ENCODE measurements around the gene DDI2.
A peak's percentile ranks its signal among the peaks of the same experiment; 100 is the strongest.
"Not testable (repeated sequence)": the region's sequence is repeated elsewhere in the genome, so short reads cannot be mapped to it uniquely, and the experiment has no call there.

Gene DDI2

DNA sequence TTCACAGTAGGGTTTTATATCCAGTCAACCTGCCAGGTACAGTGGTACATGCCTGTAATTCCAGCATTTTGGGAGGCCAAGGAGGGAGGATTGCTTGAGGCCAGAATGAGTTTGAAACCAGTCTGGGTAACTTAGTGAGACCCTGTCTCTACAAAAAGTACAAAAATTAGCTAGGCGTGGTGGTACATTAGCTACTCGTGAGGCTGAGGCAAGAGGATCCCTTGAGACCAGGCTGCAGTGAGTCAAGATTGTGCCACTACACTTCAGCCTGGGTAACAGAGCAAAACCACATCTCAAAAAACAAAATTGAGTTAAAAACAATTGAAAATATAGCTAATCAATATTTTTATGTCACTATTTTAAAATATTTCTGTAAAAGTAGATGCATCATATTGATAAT lies 33.2 kb downstream of the DDI2 start:
- no peak for DNase-seq (ENCODE audit: insufficient read length)
- FAIRE-seq: no peak
- TF ChIP-seq TAF1 (IDR thresholded peaks at IDR 0.05; ENCODE audit: borderline replicate concordance, low read depth, low read length): no peak
- no peak for TF ChIP-seq POLR2AphosphoS5 (IDR thresholded peaks at IDR 0.05; ENCODE audit: low read depth, low read length)
- no peak for TF ChIP-seq POLR2A (IDR thresholded peaks at IDR 0.05; ENCODE audit: low read depth, low read length)

GRCh38 chr1:15652130-15652529 lies 34.9 kb downstream of the DDI2 start:
- FAIRE-seq; DNase-seq (ENCODE audit: insufficient read length): not testable (repeated sequence)

- DNase-seq (ENCODE audit: insufficient read length): no peak
- no peak for TF ChIP-seq POLR2A (IDR thresholded peaks at IDR 0.05; ENCODE audit: low read depth, low read length)
- no peak for TF ChIP-seq TAF1 (IDR thresholded peaks at IDR 0.05; ENCODE audit: borderline replicate concordance, low read depth, low read length)
- TF ChIP-seq POLR2AphosphoS5 (IDR thresholded peaks at IDR 0.05; ENCODE audit: low read depth, low read length): no peak
- no peak for FAIRE-seq
Measured at GRCh38 chr1:15654091-15654690, 36.9 kb downstream of the DDI2 start.

DNA sequence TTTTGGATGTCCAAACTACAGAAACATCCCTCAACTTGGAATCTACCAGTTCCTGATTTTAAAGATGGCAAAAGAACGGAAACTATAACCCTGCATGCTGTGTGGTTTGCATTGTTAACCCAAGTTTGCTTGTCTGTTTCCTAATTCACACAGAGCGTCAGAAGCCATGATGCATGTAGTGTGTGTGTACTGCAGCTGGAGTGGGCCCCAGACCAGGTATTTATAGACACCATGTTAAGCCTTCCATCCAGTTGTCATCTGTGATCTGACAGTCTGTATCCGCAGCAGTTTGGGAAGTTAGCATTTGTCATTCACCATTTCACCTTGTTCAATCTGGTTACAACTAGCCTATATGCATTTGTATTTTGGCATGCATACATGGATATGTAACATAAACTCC lies 39.2 kb downstream of the DDI2 start:
- TF ChIP-seq POLR2A (IDR thresholded peaks at IDR 0.05; ENCODE audit: low read depth, low read length) (no peak), TAF1 (IDR thresholded peaks at IDR 0.05; ENCODE audit: borderline replicate concordance, low read depth, low read length) (no peak), POLR2AphosphoS5 (IDR thresholded peaks at IDR 0.05; ENCODE audit: low read depth, low read length) (no peak)
- FAIRE-seq (no peak), DNase-seq (ENCODE audit: insufficient read length) (no peak)

DNA sequence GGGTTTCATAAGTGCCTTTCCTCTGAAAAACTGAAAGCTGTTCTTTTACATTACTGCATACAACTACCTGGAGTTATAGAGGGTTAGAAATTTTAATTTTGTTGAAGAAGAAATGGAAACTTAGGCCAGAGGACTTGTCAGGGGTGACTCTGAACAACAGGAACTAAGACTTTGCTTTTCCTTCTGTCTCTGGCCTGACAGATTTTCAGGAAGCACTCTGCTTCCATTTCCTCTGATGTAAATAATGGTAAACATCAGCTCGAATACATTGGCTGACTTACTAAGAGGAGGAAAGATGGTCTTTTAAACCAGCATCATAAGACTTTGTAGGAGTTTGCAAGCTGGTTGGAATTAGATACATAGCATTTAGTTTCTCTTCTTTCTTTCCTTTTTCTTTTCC lies 39.8 kb downstream of the DDI2 start:
- FAIRE-seq: no peak
- DNase-seq (ENCODE audit: insufficient read length): no peak
- TF ChIP-seq POLR2A (IDR thresholded peaks at IDR 0.05; ENCODE audit: low read depth, low read length) (no peak), POLR2AphosphoS5 (IDR thresholded peaks at IDR 0.05; ENCODE audit: low read depth, low read length) (no peak), TAF1 (IDR thresholded peaks at IDR 0.05; ENCODE audit: borderline replicate concordance, low read depth, low read length) (no peak)

- FAIRE-seq (no peak), DNase-seq (ENCODE audit: insufficient read length) (no peak)
- no peak for TF ChIP-seq POLR2A (IDR thresholded peaks at IDR 0.05; ENCODE audit: low read depth, low read length)
- TF ChIP-seq POLR2AphosphoS5 (IDR thresholded peaks at IDR 0.05; ENCODE audit: low read depth, low read length): no peak
- no peak for TF ChIP-seq TAF1 (IDR thresholded peaks at IDR 0.05; ENCODE audit: borderline replicate concordance, low read depth, low read length)
Measured at GRCh38 chr1:15660151-15660550, 42.9 kb downstream of the DDI2 start.

DNA sequence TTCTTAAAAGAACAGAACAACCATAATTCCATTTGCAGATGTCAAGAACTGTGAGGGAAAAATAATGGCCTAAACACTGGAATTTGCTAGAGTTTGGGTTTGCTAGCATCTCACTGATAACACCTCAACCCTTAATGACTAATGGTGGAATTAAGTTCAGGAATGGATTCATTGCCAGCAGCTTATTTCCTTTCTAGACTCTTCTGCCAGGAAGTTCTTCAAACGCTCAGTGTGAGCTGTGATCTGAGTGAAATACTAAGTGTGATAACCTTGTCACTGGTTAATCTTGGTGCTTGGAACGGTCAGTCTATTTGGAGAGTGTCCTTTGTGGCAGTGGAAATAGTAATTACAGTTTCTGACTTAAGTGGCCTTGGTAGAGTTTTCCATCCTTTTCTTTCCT lies 45.2 kb downstream of the DDI2 start:
- FAIRE-seq (peak; percentile 50), DNase-seq (ENCODE audit: insufficient read length) (no peak)
- TF ChIP-seq TAF1 (IDR thresholded peaks at IDR 0.05; ENCODE audit: borderline replicate concordance, low read depth, low read length) (no peak), POLR2A (IDR thresholded peaks at IDR 0.05; ENCODE audit: low read depth, low read length) (no peak), POLR2AphosphoS5 (IDR thresholded peaks at IDR 0.05; ENCODE audit: low read depth, low read length) (no peak)

GRCh38 chr1:15663925-15664324 lies 46.7 kb downstream of the DDI2 start:
- no peak for TF ChIP-seq POLR2A (IDR thresholded peaks at IDR 0.05; ENCODE audit: low read depth, low read length)
- no peak for TF ChIP-seq POLR2AphosphoS5 (IDR thresholded peaks at IDR 0.05; ENCODE audit: low read depth, low read length)
- TF ChIP-seq TAF1 (IDR thresholded peaks at IDR 0.05; ENCODE audit: borderline replicate concordance, low read depth, low read length): no peak
- DNase-seq (ENCODE audit: insufficient read length) (no peak), FAIRE-seq (no peak)

DNA sequence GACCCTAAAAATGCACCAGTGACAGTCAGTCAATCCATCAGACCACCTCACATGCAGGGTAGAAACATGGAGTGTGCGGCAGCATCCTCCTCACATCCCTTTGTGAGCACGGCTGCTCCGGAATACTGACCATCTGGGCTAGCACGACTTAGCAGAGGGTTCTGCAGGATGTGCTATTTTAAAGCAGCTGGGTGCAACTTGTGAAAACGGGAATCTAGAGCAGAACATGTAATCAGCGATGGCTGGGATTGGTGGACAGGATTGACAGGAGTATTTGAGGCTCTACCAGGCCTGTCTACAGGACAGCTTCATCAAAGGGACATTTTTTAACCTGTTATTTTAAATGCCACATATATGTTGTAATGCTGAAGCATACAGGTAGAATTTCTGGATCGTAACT lies 50.1 kb downstream of the DDI2 start:
- FAIRE-seq (no peak), DNase-seq (ENCODE audit: insufficient read length) (no peak)
- no peak for TF ChIP-seq POLR2AphosphoS5 (IDR thresholded peaks at IDR 0.05; ENCODE audit: low read depth, low read length)
- no peak for TF ChIP-seq POLR2A (IDR thresholded peaks at IDR 0.05; ENCODE audit: low read depth, low read length)

- no peak for DNase-seq (ENCODE audit: insufficient read length)
- no peak for TF ChIP-seq TAF1 (IDR thresholded peaks at IDR 0.05; ENCODE audit: borderline replicate concordance, low read depth, low read length)
- no peak for TF ChIP-seq POLR2AphosphoS5 (IDR thresholded peaks at IDR 0.05; ENCODE audit: low read depth, low read length)
- FAIRE-seq: no peak
Measured at GRCh38 chr1:15668089-15668754, 51.0 kb downstream of the DDI2 start.

- no peak for FAIRE-seq
- TF ChIP-seq POLR2A (IDR thresholded peaks at IDR 0.05; ENCODE audit: low read depth, low read length): no peak
- TF ChIP-seq POLR2AphosphoS5 (IDR thresholded peaks at IDR 0.05; ENCODE audit: low read depth, low read length): no peak
- TF ChIP-seq TAF1 (IDR thresholded peaks at IDR 0.05; ENCODE audit: borderline replicate concordance, low read depth, low read length): no peak
- no peak for DNase-seq (ENCODE audit: insufficient read length)
Measured at GRCh38 chr1:15669074-15669473, 51.8 kb downstream of the DDI2 start.

GRCh38 chr1:15669864-15670263 lies 52.6 kb downstream of the DDI2 start:
- no peak for DNase-seq (ENCODE audit: insufficient read length)
- no peak for TF ChIP-seq POLR2AphosphoS5 (IDR thresholded peaks at IDR 0.05; ENCODE audit: low read depth, low read length)
- FAIRE-seq: no peak

DNA sequence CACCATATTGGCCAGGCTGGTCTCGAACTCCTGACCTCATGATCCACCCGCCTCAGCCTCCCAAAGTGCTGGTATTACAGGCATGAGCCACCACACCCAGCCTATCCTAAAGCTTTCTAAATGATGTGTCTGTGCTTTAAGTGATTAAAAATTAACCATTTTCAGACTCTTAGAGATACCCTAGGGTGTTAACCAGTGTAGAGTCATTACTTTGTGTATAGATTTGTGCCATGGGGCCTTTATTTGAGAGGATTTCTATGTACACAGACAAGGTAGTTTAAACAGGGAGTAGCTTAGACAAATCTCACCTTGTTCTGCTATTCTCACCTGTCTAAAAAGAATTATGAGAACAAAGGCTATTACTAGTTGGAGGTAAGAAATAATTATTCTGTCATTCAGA lies 54.2 kb downstream of the DDI2 start:
- TF ChIP-seq TAF1 (IDR thresholded peaks at IDR 0.05; ENCODE audit: borderline replicate concordance, low read depth, low read length) (no peak), POLR2A (IDR thresholded peaks at IDR 0.05; ENCODE audit: low read depth, low read length) (no peak), POLR2AphosphoS5 (IDR thresholded peaks at IDR 0.05; ENCODE audit: low read depth, low read length) (no peak)
- FAIRE-seq (no peak), DNase-seq (ENCODE audit: insufficient read length) (no peak)

Measured in GM12892 (cell line).